Measurements from ENCODE around the gene ARHGEF11. TPM values are rescaled to one million over a fixed set of nuclear protein-coding genes. Genes with fewer than 3 reads are reported as not detected.

Gene ARHGEF11
- total and polyA plus RNA-seq, 7 experiments from 2014 or later: 25.8 to 54.9 (median 32.1) TPM

DNA sequence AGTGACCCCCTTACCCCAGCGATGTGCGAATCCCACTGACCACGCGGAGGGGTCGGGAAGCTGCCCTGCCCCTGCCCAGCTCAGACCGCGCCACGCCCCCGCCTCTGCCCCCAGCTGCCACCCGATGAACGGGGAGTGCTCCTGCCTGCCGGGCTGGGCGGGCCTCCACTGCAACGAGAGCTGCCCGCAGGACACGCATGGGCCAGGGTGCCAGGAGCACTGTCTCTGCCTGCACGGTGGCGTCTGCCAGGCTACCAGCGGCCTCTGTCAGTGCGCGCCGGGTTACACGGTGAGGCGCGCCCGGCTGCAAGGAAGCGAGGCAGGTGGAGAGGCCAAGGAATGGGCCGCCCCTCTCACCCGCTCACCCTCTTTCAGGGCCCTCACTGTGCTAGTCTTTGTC is 137.0 kb downstream of the ARHGEF11 start:
- CTCF ChIA-PET: no interaction called here
- ATAC-seq (no peak), DNase-seq (no peak)
- Mint-ChIP-seq H3K27me3 (peaks cover 0 to 12% (median 6%) of the 10 kb centered on the region in 5 donors), H3K27ac (no peak overlapping the region), H3K4me1 (peaks cover 0 to 1% (median 0%) of the 10 kb centered on the region in 7 donors), H3K9me3 (no peaks in the 10 kb centered on the region), H3K4me3 (no peak overlapping the region), H3K36me3 (no peaks in the 10 kb centered on the region)
- intact Hi-C loops (cut with micrococcal nuclease): no loop called here
- POLR2A ChIA-PET: no interaction called here
- no peak overlapping the region for H3K27ac ChIP-seq (ENCODE audit: low read depth, low read length)
- H3K4me3 ChIP-seq (ENCODE audit: low read length): no peak overlapping the region
- no peaks in the 10 kb centered on the region for H3K36me3 ChIP-seq (ENCODE audit: control insufficient read depth in 2 of 3, insufficient read depth in 3 of 3, low read length in 3 of 3)
- H3K4me1 ChIP-seq (ENCODE audit: control insufficient read depth in 2 of 2, insufficient read depth in 2 of 2, low read length in 2 of 2): no peaks in the 10 kb centered on the region
- H3K9me3 ChIP-seq (ENCODE audit: control insufficient read depth in 2 of 3, low read length in 3 of 3): no peaks in the 10 kb centered on the region
- no peaks in the 10 kb centered on the region for H3K27me3 ChIP-seq (ENCODE audit: control insufficient read depth in 2 of 2, insufficient read depth in 2 of 2, low read length in 2 of 2)

GRCh38 chr1:156906206-156906906 is 139.2 kb downstream of the ARHGEF11 start:
- CTCF ChIA-PET: no interaction called here
- H3K27ac Mint-ChIP-seq: no peak overlapping the region

DNA sequence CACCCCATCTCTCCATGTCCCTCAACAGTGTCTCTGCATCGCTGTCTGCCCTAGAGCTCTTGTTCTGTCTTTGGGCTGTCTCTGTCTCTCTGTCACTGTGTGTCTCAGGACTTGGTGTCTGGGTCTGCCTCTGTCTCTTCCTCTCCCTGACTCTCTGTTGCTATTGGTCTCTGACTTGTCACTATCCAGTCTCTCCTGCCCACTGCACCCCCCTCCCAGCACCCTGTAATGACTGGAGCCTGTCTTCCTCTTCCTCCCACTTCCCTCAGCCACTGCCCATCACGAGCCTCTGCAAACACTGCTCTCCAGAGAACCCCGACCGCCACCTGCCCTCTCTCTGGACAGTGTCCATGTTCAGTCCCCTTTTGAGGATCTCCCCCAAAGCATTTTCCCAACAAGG is 139.9 kb downstream of the ARHGEF11 start:
- H3K9me3 Mint-ChIP-seq: no peaks in the 10 kb centered on the region
- ChIA-PET CTCF (no interaction called here), POLR2A (no interaction called here)
- DNase-seq (no peak), ATAC-seq (no peak)
- intact Hi-C loops (cut with micrococcal nuclease): no loop called here
- Histone ChIP-seq H3K36me3 (ENCODE audit: control insufficient read depth in 2 of 3, insufficient read depth in 3 of 3, low read length in 3 of 3) (no peaks in the 10 kb centered on the region), H3K4me1 (ENCODE audit: control insufficient read depth in 2 of 2, insufficient read depth in 2 of 2, low read length in 2 of 2) (no peaks in the 10 kb centered on the region), H3K27ac (ENCODE audit: low read depth, low read length) (no peak overlapping the region), H3K4me3 (ENCODE audit: low read length) (no peak overlapping the region), H3K9me3 (ENCODE audit: control insufficient read depth in 2 of 3, low read length in 3 of 3) (no peaks in the 10 kb centered on the region), H3K27me3 (ENCODE audit: control insufficient read depth in 2 of 2, insufficient read depth in 2 of 2, low read length in 2 of 2) (no peaks in the 10 kb centered on the region)
- peaks cover 0 to 10% (median 5%) of the 10 kb centered on the region in 5 donors for H3K27me3 Mint-ChIP-seq
- no peaks in the 10 kb centered on the region for H3K36me3 Mint-ChIP-seq
- peaks cover 0 to 1% (median 0%) of the 10 kb centered on the region in 7 donors for H3K4me1 Mint-ChIP-seq
- no peak overlapping the region for H3K27ac Mint-ChIP-seq
- H3K4me3 Mint-ChIP-seq: no peak overlapping the region

More at GRCh38 chr1:156906206-156906906, 139.2 kb downstream of the ARHGEF11 start:
- no peaks in the 10 kb centered on the region for H3K36me3 ChIP-seq (ENCODE audit: control insufficient read depth in 2 of 3, insufficient read depth in 3 of 3, low read length in 3 of 3)
- H3K27me3 ChIP-seq (ENCODE audit: control insufficient read depth in 2 of 2, insufficient read depth in 2 of 2, low read length in 2 of 2): no peaks in the 10 kb centered on the region
- Mint-ChIP-seq H3K36me3 (no peaks in the 10 kb centered on the region), H3K4me3 (no peak overlapping the region), H3K27me3 (peaks cover 0 to 13% (median 6%) of the 10 kb centered on the region in 5 donors), H3K9me3 (no peaks in the 10 kb centered on the region), H3K4me1 (peaks cover 0 to 2% (median 0%) of the 10 kb centered on the region in 7 donors)
- H3K27ac ChIP-seq (ENCODE audit: low read depth, low read length): no peak overlapping the region
- ATAC-seq: no peak
- H3K9me3 ChIP-seq (ENCODE audit: control insufficient read depth in 2 of 3, low read length in 3 of 3): no peaks in the 10 kb centered on the region
- POLR2A ChIA-PET: no interaction called here
- H3K4me3 ChIP-seq (ENCODE audit: low read length): no peak overlapping the region
- intact Hi-C loops (cut with micrococcal nuclease): no loop called here
- no peaks in the 10 kb centered on the region for H3K4me1 ChIP-seq (ENCODE audit: control insufficient read depth in 2 of 2, insufficient read depth in 2 of 2, low read length in 2 of 2)
- DNase-seq: no peak

DNA sequence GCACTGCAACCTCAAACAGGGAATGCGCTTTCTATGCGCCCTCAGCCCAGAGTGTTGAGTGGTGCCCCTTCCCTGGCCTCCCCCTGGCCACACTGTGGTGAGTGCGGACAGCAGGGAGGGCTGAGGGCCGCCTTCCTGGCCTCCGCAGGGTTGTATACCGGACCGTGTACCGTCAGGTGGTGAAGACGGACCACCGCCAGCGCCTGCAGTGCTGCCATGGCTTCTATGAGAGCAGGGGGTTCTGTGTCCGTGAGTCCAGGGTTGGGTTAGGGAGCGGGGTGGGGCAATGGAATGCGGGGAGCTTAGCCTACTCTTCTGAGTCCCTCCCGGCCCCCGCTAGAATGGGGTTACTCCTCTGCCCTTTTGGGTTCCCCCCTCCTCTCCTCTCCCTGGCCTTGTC is 140.4 kb downstream of the ARHGEF11 start:
- Histone ChIP-seq H3K4me1 (ENCODE audit: control insufficient read depth in 2 of 2, insufficient read depth in 2 of 2, low read length in 2 of 2) (no peaks in the 10 kb centered on the region), H3K27me3 (ENCODE audit: control insufficient read depth in 2 of 2, insufficient read depth in 2 of 2, low read length in 2 of 2) (no peaks in the 10 kb centered on the region), H3K27ac (ENCODE audit: low read depth, low read length) (no peak overlapping the region), H3K36me3 (ENCODE audit: control insufficient read depth in 2 of 3, insufficient read depth in 3 of 3, low read length in 3 of 3) (no peaks in the 10 kb centered on the region), H3K9me3 (ENCODE audit: control insufficient read depth in 2 of 3, low read length in 3 of 3) (no peaks in the 10 kb centered on the region), H3K4me3 (ENCODE audit: low read length) (no peak overlapping the region)
- no peaks in the 10 kb centered on the region for H3K9me3 Mint-ChIP-seq
- no peak overlapping the region for H3K27ac Mint-ChIP-seq
- peaks cover 0 to 1% (median 0%) of the 10 kb centered on the region in 7 donors for H3K4me1 Mint-ChIP-seq
- POLR2A ChIA-PET: no interaction called here
- intact Hi-C loops (cut with micrococcal nuclease): no loop called here
- ATAC-seq (no peak), DNase-seq (no peak)
- no peak overlapping the region for H3K4me3 Mint-ChIP-seq
- peaks cover 0 to 10% (median 5%) of the 10 kb centered on the region in 5 donors for H3K27me3 Mint-ChIP-seq
- CTCF ChIA-PET: no interaction called here
- no peaks in the 10 kb centered on the region for H3K36me3 Mint-ChIP-seq

- intact Hi-C loops (cut with micrococcal nuclease): no loop called here
- Histone ChIP-seq H3K4me3 (ENCODE audit: low read length) (no peak overlapping the region), H3K4me1 (ENCODE audit: control insufficient read depth in 2 of 2, insufficient read depth in 2 of 2, low read length in 2 of 2) (no peaks in the 10 kb centered on the region), H3K27me3 (ENCODE audit: control insufficient read depth in 2 of 2, insufficient read depth in 2 of 2, low read length in 2 of 2) (no peaks in the 10 kb centered on the region), H3K36me3 (ENCODE audit: control insufficient read depth in 2 of 3, insufficient read depth in 3 of 3, low read length in 3 of 3) (no peaks in the 10 kb centered on the region), H3K9me3 (ENCODE audit: control insufficient read depth in 2 of 3, low read length in 3 of 3) (no peaks in the 10 kb centered on the region), H3K27ac (ENCODE audit: low read depth, low read length) (no peak overlapping the region)
- DNase-seq: no peak
- ATAC-seq: no peak
- no peak overlapping the region for H3K27ac Mint-ChIP-seq
- H3K9me3 Mint-ChIP-seq: no peaks in the 10 kb centered on the region
- peaks cover 0 to 1% (median 0%) of the 10 kb centered on the region in 7 donors for H3K4me1 Mint-ChIP-seq
- peaks cover 0 to 13% (median 5%) of the 10 kb centered on the region in 5 donors for H3K27me3 Mint-ChIP-seq
- POLR2A ChIA-PET: no interaction called here
- H3K36me3 Mint-ChIP-seq: no peaks in the 10 kb centered on the region
- H3K4me3 Mint-ChIP-seq: no peak overlapping the region
- CTCF ChIA-PET: no interaction called here
These were observed 141.2 kb downstream of the ARHGEF11 start for GRCh38 chr1:156904187-156904959.

- Mint-ChIP-seq H3K36me3 (no peaks in the 10 kb centered on the region), H3K9me3 (no peaks in the 10 kb centered on the region), H3K4me3 (peak overlapping the region in 1 of 10 donors; percentile 38), H3K27ac (no peak overlapping the region), H3K27me3 (peaks cover 0 to 19% (median 9%) of the 10 kb centered on the region in 5 donors), H3K4me1 (peaks cover under 1 to 6% (median 2%) of the 10 kb centered on the region in 7 donors)
- Histone ChIP-seq H3K9me3 (ENCODE audit: control insufficient read depth in 2 of 3, low read length in 3 of 3) (no peaks in the 10 kb centered on the region), H3K4me1 (ENCODE audit: control insufficient read depth in 2 of 2, insufficient read depth in 2 of 2, low read length in 2 of 2) (no peaks in the 10 kb centered on the region), H3K36me3 (ENCODE audit: control insufficient read depth in 2 of 3, insufficient read depth in 3 of 3, low read length in 3 of 3) (no peaks in the 10 kb centered on the region), H3K4me3 (ENCODE audit: low read length) (no peak overlapping the region), H3K27ac (ENCODE audit: low read depth, low read length) (no peak overlapping the region), H3K27me3 (ENCODE audit: control insufficient read depth in 2 of 2, insufficient read depth in 2 of 2, low read length in 2 of 2) (no peaks in the 10 kb centered on the region)
- no peak for DNase-seq
- no peak for ATAC-seq
- intact Hi-C loops (cut with micrococcal nuclease): no loop called here
- ChIA-PET CTCF (interaction anchor here (1.5 kb wide), 1 partner anchor 26 kb away, joined by 3 read pairs; no protein-coding TSS in a partner anchor), POLR2A (no interaction called here)
These were observed 142.0 kb downstream of the ARHGEF11 start for GRCh38 chr1:156903328-156904091.
